ENCODE results near the gene SGPL1. TPM values are rescaled to one million over a fixed set of nuclear protein-coding genes. Genes with fewer than 3 reads are reported as not detected.
A peak's percentile ranks its signal among the peaks of the same experiment; 100 is the strongest.
"Not testable (repeated sequence)": the region's sequence is repeated elsewhere in the genome, so short reads cannot be mapped to it uniquely, and the experiment has no call there.

The SGPL1 gene
- total RNA-seq, 3 donors from 2014 or later = 50.5 to 67.2 (median 55.5) TPM

DNA sequence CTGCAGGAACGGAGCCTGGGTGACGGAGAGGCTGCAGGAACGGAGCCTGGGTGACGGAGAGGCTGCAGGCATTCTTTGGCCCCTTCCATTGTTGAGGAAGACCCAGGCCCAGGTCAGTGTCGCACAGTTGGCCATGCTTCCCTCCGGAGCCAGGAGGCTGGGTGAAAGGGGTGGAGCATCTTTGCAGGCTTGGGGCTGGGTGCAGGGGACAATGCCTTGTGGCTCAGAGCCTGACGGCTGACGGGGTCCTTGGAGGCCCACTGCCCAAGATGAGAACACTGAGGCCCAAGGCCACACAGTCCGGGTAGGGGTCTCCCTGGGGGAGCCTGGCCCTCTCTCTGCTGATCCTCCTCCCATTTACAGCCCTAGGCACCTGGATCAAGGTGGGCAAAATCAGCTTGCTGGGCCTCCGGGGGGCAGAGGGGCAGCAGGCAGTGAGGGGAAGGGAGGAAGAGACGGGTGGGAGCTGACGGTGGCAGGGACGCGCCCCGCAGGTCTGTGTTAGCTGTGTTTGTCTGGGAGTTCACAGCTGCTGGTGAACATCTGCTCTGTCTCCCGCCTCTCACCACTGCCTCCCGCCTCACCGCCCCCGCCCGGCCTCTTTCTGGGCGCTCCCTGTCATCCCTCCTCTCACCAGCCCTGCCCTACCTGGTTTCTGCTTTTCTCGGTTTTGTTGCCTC, 103.2 kb downstream of the SGPL1 start:
- Histone ChIP-seq H3K4me1 (ENCODE audit: low read depth) (no peaks in the 10 kb centered on the region), H3K4me3 (no peak overlapping the region), H3K36me3 (ENCODE audit: low read depth) (no peaks in the 10 kb centered on the region), H3K9me3 (no peaks in the 10 kb centered on the region)
- intact Hi-C loops (cut with DNase I, micrococcal nuclease) = no loop called here
- ATAC-seq (peak; percentile 70), DNase-seq (peak; percentile 34 to 58 (median 44))
- TF ChIP-seq CTCF (IDR thresholded peaks at IDR 0.05) = no peak

DNA sequence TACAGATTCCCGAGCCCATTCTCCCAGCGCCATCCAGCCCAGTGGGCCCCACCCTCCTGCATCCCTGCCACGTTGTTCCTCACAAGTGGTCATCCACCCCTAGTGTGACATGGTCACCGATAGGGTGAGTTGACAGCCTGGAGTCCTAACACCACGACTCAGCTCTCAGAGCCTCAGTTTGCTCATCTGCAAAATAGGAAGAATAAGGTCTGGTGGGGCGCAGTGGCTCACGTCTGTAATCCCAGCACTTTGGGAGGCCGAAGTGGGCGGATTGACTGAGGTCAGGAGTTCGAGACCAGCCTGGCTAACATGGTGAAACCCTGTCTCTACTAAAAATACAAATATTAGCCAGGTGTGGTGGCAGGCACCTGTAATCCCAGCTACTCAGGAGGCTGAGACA, 104.2 kb downstream of the SGPL1 start:
- H3K36me3 ChIP-seq (ENCODE audit: low read depth); H3K4me1 ChIP-seq (ENCODE audit: low read depth); ATAC-seq; DNase-seq; H3K4me3 ChIP-seq; H3K9me3 ChIP-seq: not testable (repeated sequence)
- intact Hi-C loops (cut with DNase I, micrococcal nuclease) = loop anchor here in 1 of 2 donors (5.0 to 10.0 kb wide), 2 partner anchors 282 to 365 kb away; no protein-coding TSS in a partner anchor

- intact Hi-C loops (cut with DNase I, micrococcal nuclease) = loop anchor here in 1 of 2 donors (5.0 to 10.0 kb wide), 2 partner anchors 282 to 364 kb away; no protein-coding TSS in a partner anchor
- peak; percentile 75 to 83 (median 76) for DNase-seq
- Histone ChIP-seq H3K36me3 (ENCODE audit: low read depth) (no peaks in the 10 kb centered on the region), H3K4me3 (no peak overlapping the region), H3K4me1 (ENCODE audit: low read depth) (no peaks in the 10 kb centered on the region), H3K9me3 (no peaks in the 10 kb centered on the region)
- TF ChIP-seq CTCF (IDR thresholded peaks at IDR 0.05) = no peak
- peak; percentile 86 for ATAC-seq
These were observed 104.8 kb downstream of the SGPL1 start for GRCh38 chr10:70920519-70920918.

- H3K9me3 ChIP-seq = no peaks in the 10 kb centered on the region
- no peak for TF ChIP-seq CTCF (IDR thresholded peaks at IDR 0.05)
- ATAC-seq = no peak
- H3K4me1 ChIP-seq (ENCODE audit: low read depth) = no peaks in the 10 kb centered on the region
- intact Hi-C loops (cut with DNase I, micrococcal nuclease) = loop anchor here in 1 of 2 donors (5.0 to 10.0 kb wide), 2 partner anchors 281 to 364 kb away; no protein-coding TSS in a partner anchor
- H3K4me3 ChIP-seq = no peak overlapping the region
- H3K36me3 ChIP-seq (ENCODE audit: low read depth) = no peaks in the 10 kb centered on the region
- DNase-seq = no peak
These were observed 105.5 kb downstream of the SGPL1 start for GRCh38 chr10:70921285-70921684.

DNA sequence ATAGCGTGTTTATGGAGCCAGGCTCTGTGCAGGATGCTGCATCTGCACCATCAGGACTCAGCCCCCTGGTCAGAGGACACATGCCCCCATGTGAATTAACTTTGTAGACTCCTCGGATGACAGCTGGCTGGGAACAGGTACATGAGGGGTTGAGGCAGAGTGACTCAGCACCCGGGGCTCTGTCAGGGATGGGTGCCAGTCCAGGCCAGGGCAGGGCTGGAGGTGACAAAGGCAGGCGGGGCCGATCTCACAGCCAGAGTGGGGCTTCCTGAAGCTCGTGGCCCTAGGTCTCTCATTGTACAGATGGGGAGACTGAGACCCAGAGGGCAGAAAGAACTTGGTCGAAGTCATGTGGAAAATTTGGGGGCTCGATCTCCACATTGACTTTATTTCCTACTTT, 107.9 kb downstream of the SGPL1 start:
- H3K9me3 ChIP-seq = no peaks in the 10 kb centered on the region
- no peaks in the 10 kb centered on the region for H3K4me1 ChIP-seq (ENCODE audit: low read depth)
- ATAC-seq = no peak
- no peak for TF ChIP-seq CTCF (IDR thresholded peaks at IDR 0.05)
- H3K4me3 ChIP-seq = no peak overlapping the region
- intact Hi-C loops (cut with DNase I, micrococcal nuclease) = loop anchor here in 1 of 2 donors (5.0 to 10.0 kb wide), 2 partner anchors 279 to 361 kb away; no protein-coding TSS in a partner anchor
- H3K36me3 ChIP-seq (ENCODE audit: low read depth) = no peaks in the 10 kb centered on the region
- no peak for DNase-seq

Data from mucosa of descending colon (tissue), 3 donors.